IMR-90 (cell line): ENCODE data around the gene LGSN. TPM values are rescaled to one million over a fixed set of nuclear protein-coding genes. Genes with fewer than 3 reads are reported as not detected.

Source experiments
- ATAC-seq: fragments of 200-7000 bp; cut with Tn5 transposase; 2 replicates; pipeline ENCODE4 v1.9.1; 2020; ENCODE audit warnings: low read depth, mild to moderate bottlenecking, moderate library complexity
- BruUV-seq: library from RNA; stranded (reverse); fragments of 400-500 nt; replicated peaks from 2 replicates; lab custom pipeline; 2021; lab: Mats Ljungman, UMichigan
- CTCF ChIA-PET: fragments of 300-600 bp; formaldehyde crosslinking; extraction: SDS; loops from one replicate; lab custom pipeline; 2021; ENCODE audit warnings: antibody characterized with exemption; lab: Yijun Ruan, JAX
- POLR2A ChIA-PET: fragments of 300-600 bp; sonication (Branson Sonifier 250); formaldehyde crosslinking; loops from one replicate; lab custom pipeline; 2022; ENCODE audit warnings: antibody characterized with exemption; ENCODE audit not compliant: unreplicated experiment; lab: Charles Lee
- DNase-seq: peaks from one replicate; pipeline ENCODE4 v3.0.0; 2013
- H2AFZ ChIP-seq: replicated peaks from 2 replicates; pipeline ENCODE3; 2013; ENCODE audit warnings: low read length, mild to moderate bottlenecking; ENCODE audit not compliant: poor library complexity
- H2AK5ac ChIP-seq: 2 replicates; pipeline ENCODE4 v1.6.1; 2013; ENCODE audit warnings: low read depth, low read length, inconsistent platforms
- H2AK9ac ChIP-seq: replicated peaks from 2 replicates; pipeline ENCODE3; 2013; ENCODE audit warnings: mild to moderate bottlenecking, low read depth, low read length, moderate library complexity; ENCODE audit not compliant: poor library complexity
- H2BK120ac ChIP-seq: 2 replicates; pipeline ENCODE4 v1.6.1; 2013; ENCODE audit warnings: low read depth, low read length, inconsistent platforms
- H2BK15ac ChIP-seq: 3 replicates; pipeline ENCODE4 v1.6.1; 2013; ENCODE audit warnings: low read depth, low read length, inconsistent platforms
- H2BK20ac ChIP-seq: 2 replicates; pipeline ENCODE4 v1.6.1; 2013; ENCODE audit warnings: low read depth, mild to moderate bottlenecking, inconsistent platforms, low read length, moderate library complexity
- H2BK5ac ChIP-seq: 2 replicates; pipeline ENCODE4 v1.6.1; 2013; ENCODE audit warnings: mild to moderate bottlenecking, low read depth, low read length, inconsistent platforms; ENCODE audit not compliant: poor library complexity, severe bottlenecking
- H3K14ac ChIP-seq: replicated peaks from 2 replicates; pipeline ENCODE4 v1.6.1; 2013; ENCODE audit warnings: low read depth, low read length, inconsistent platforms
- H3K18ac ChIP-seq: 2 replicates; pipeline ENCODE4 v1.6.1; 2013; ENCODE audit warnings: low read depth, low read length, control low read depth
- H3K23ac ChIP-seq: 2 replicates; pipeline ENCODE4 v1.6.1; 2013; ENCODE audit warnings: low read depth, low read length, inconsistent platforms
- H3K27ac ChIP-seq: 2 replicates; pipeline ENCODE4 v1.5.1; 2013; ENCODE audit warnings: mild to moderate bottlenecking, control low read depth, low read length; ENCODE audit not compliant: insufficient read depth
- H3K27me3 ChIP-seq: 2 replicates; pipeline ENCODE4 v1.6.1; 2013; ENCODE audit warnings: low read length; ENCODE audit not compliant: control insufficient read depth, insufficient read depth
- H3K36me3 ChIP-seq: 2 replicates; pipeline ENCODE4 v1.6.1; 2013; ENCODE audit warnings: low read length, mixed read lengths; ENCODE audit not compliant: control insufficient read depth, insufficient read depth
- H3K4ac ChIP-seq: 2 replicates; pipeline ENCODE4 v1.6.1; 2013; ENCODE audit warnings: low read depth, low read length, inconsistent platforms
- H3K4me1 ChIP-seq: 2 replicates; pipeline ENCODE4 v1.6.1; 2013; ENCODE audit warnings: low read length, mixed read lengths; ENCODE audit not compliant: control insufficient read depth, insufficient read depth
- H3K4me2 ChIP-seq: 2 replicates; pipeline ENCODE4 v1.6.1; 2013; ENCODE audit warnings: low read depth, mild to moderate bottlenecking, control low read depth, low read length, moderate library complexity
- H3K4me3 ChIP-seq: 2 replicates; pipeline ENCODE4 v1.5.1; 2013; ENCODE audit warnings: low read depth, mild to moderate bottlenecking, control low read depth, low read length, moderate library complexity; ENCODE audit not compliant: insufficient read depth
- H3K56ac ChIP-seq: 2 replicates; pipeline ENCODE4 v1.6.1; 2013; ENCODE audit warnings: low read length, inconsistent platforms; ENCODE audit not compliant: insufficient read depth; ENCODE audit errors: extremely low read depth
- H3K79me1 ChIP-seq, 2 experiments: 2 replicates each; pipeline ENCODE4 v1.6.1; 2013; ENCODE audit warnings: low read length in 2 of 2, inconsistent platforms in 1 of 2, low read depth in 1 of 2
- H3K9ac ChIP-seq: 2 replicates; pipeline ENCODE4 v1.6.1; 2013; ENCODE audit warnings: low read depth, low read length, control low read depth
- H3K9me1 ChIP-seq: 2 replicates; pipeline ENCODE4 v1.6.1; 2013; ENCODE audit warnings: low read length, inconsistent platforms; ENCODE audit not compliant: insufficient read depth
- H3K9me3 ChIP-seq: 2 replicates; pipeline ENCODE4 v1.6.1; 2013; ENCODE audit warnings: low read length; ENCODE audit not compliant: control insufficient read depth, insufficient read depth
- H4K20me1 ChIP-seq: 2 replicates; pipeline ENCODE4 v1.6.1; 2013; ENCODE audit warnings: low read length, inconsistent platforms; ENCODE audit not compliant: insufficient read depth
- H4K5ac ChIP-seq: 2 replicates; pipeline ENCODE4 v1.6.1; 2013; ENCODE audit warnings: mild to moderate bottlenecking, low read depth, low read length, control low read depth
- H4K8ac ChIP-seq, 2 experiments: 2 replicates each; pipeline ENCODE4 v1.6.1; 2013; ENCODE audit warnings: low read depth in 2 of 2, low read length in 2 of 2, control low read depth in 1 of 2, inconsistent platforms in 1 of 2
- H4K91ac ChIP-seq: 2 replicates; pipeline ENCODE4 v1.6.1; 2013; ENCODE audit warnings: low read depth, low read length, inconsistent platforms; ENCODE audit not compliant: insufficient read depth
- CHD1 ChIP-seq: IDR thresholded peaks from 2 replicates; pipeline ENCODE4 v1.6.1; 2012; ENCODE audit warnings: low read depth, low read length, improper control_type of control experiment
- ELK1 ChIP-seq: fragments of 150-350 bp; IDR thresholded peaks from 2 replicates; pipeline ENCODE4 v1.6.1; 2016; ENCODE audit warnings: low read depth, mild to moderate bottlenecking, low read length, moderate library complexity, borderline replicate concordance
- FOS ChIP-seq: fragments of 150-350 bp; IDR thresholded peaks from 2 replicates; pipeline ENCODE4 v1.6.1; 2016; ENCODE audit warnings: low read depth, low read length
- MAFK ChIP-seq: IDR thresholded peaks from 2 replicates; pipeline ENCODE4 v1.6.1; 2012; ENCODE audit warnings: low read depth, low read length, improper control_type of control experiment
- MAZ ChIP-seq: IDR thresholded peaks from 2 replicates; pipeline ENCODE4 v1.6.1; 2012; ENCODE audit warnings: low read depth, mild to moderate bottlenecking, low read length, improper control_type of control experiment, moderate library complexity, borderline replicate concordance
- MXI1 ChIP-seq: IDR thresholded peaks from 2 replicates; pipeline ENCODE4 v1.6.1; 2012; ENCODE audit warnings: low read depth, mild to moderate bottlenecking, low read length, moderate library complexity, borderline replicate concordance
- NFE2L2 ChIP-seq: fragments of 150-350 bp; IDR thresholded peaks from 2 replicates; pipeline ENCODE4 v1.6.1; 2016; ENCODE audit warnings: low read depth, mild to moderate bottlenecking, low read length
- POLR2A ChIP-seq: IDR thresholded peaks from 2 replicates; pipeline ENCODE4 v1.6.1; 2012; ENCODE audit warnings: mild to moderate bottlenecking, low read depth, low read length
- RAD21 ChIP-seq: IDR thresholded peaks from 2 replicates; pipeline ENCODE4 v1.6.1; 2012; ENCODE audit warnings: low read length, improper control_type of control experiment
- RCOR1 ChIP-seq: IDR thresholded peaks from 2 replicates; pipeline ENCODE4 v1.6.1; 2012; ENCODE audit warnings: mild to moderate bottlenecking, low read length, improper control_type of control experiment; ENCODE audit not compliant: insufficient replicate concordance
- RFX5 ChIP-seq: IDR thresholded peaks from 2 replicates; pipeline ENCODE4 v1.8.0; 2012; ENCODE audit warnings: low read depth, mild to moderate bottlenecking, low read length, moderate library complexity
- SMC3 ChIP-seq: fragments of 150-350 bp; IDR thresholded peaks from 2 replicates; pipeline ENCODE4 v1.6.1; 2016; ENCODE audit warnings: low read depth, mild to moderate bottlenecking, antibody characterized with exemption, low read length, moderate library complexity
- WGBS, 2 experiments: methylation state at CpG; one replicate each; pipeline versions ENCODE4 v1.1.5 to v1.1.7; 2013; ENCODE audit warnings: missing lambda C conversion rate in 2 of 2; ENCODE audit not compliant: insufficient read length in 1 of 2; ENCODE audit errors: extremely low coverage in 2 of 2; 5-methylcytosine and 5-hydroxymethylcytosine counted together
- dilution Hi-C: fragments of 300-500 bp; cut with HindIII; formaldehyde crosslinking; loops from one replicate; pipeline ENCODE4 v1.14.3; 2018; ENCODE audit warnings: low sequenced_read_pairs; ENCODE audit not compliant: unreplicated experiment
- in situ Hi-C: fragments of 300-500 bp; cut with MboI; formaldehyde crosslinking; loops from 3 replicates; pipeline ENCODE4 v1.14.3; 2019; ENCODE audit warnings: low sequenced_read_pairs, inconsistent platforms, mixed read lengths
- intact Hi-C: fragments of 100-400 bp; cut with micrococcal nuclease; formaldehyde crosslinking; loops from 2 replicates; pipeline ENCODE4 v1.10.0; 2022
- polyA plus RNA-seq, 3 experiments: library from polyadenylated mRNA; depleted of rRNA; stranded (reverse); fragments of >200 nt; gene quantifications; 2 replicates each; pipeline ENCODE4 v1.2.3, GENCODE V29; 2012; ENCODE audit warnings: low replicate concordance in 1 of 3
- total RNA-seq: library from RNA; depleted of rRNA; stranded (reverse); fragments of >200 nt; gene quantifications from 2 replicates; pipeline ENCODE4 v1.2.3, GENCODE V29; 2012
- TF ChIP-seq, protein P1 (sequence below): fragments of 150-350 bp; IDR thresholded peaks from 2 replicates; pipeline ENCODE4 v1.6.1; 2017; ENCODE audit warnings: mild to moderate bottlenecking, antibody characterized with exemption, low read length, low read depth
- TF ChIP-seq, protein P2 (sequence below): conservative IDR thresholded peaks from 2 replicates; pipeline ENCODE4 v1.5.1; 2012; ENCODE audit warnings: mild to moderate bottlenecking, low read depth, low read length, improper control_type of control experiment

Gene LGSN
- total and polyA plus RNA-seq, 2 of the 4 experiments (the other 2 are of a cell fraction): not detected

DNA sequence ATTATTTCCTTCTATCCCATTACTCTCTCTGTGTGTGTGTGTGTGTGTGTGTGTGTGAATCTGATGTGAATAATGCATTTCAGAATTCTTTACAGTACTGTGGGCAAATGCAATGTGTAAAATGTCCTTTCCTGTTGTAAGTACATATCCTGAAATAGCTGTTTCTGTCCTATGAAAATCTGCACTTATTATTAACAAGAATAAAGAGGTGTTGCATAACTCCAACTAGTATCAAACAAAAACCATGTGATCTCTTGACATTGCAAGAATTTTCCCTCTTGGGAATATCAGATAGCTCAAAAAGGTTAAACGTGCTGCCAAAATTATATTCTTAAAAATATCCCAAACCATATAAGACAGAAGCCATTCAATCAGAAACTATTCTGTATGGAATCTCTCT lies 52.0 kb downstream of the LGSN start:
- Histone ChIP-seq H3K36me3 (no peaks in the 10 kb centered on the region), H2BK120ac (no peak overlapping the region), H4K20me1 (no peaks in the 10 kb centered on the region), H3K9me1 (no peaks in the 10 kb centered on the region), H3K56ac (no peak overlapping the region), H3K14ac (no peak overlapping the region), H3K9ac (no peak overlapping the region), H2AFZ (no peak overlapping the region), H3K4me1 (no peaks in the 10 kb centered on the region), H3K4ac (no peak overlapping the region), H3K4me3 (no peak overlapping the region), H3K79me1 (no peaks in the 10 kb centered on the region), H3K9me3 (no peaks in the 10 kb centered on the region), H2BK5ac (no peak overlapping the region), H4K5ac (no peak overlapping the region), H3K23ac (no peak overlapping the region), H3K4me2 (no peak overlapping the region), H2BK15ac (no peak overlapping the region), H2AK9ac (no peak overlapping the region), H2BK20ac (no peak overlapping the region), H4K91ac (no peak overlapping the region), H3K27ac (no peak overlapping the region), H3K27me3 (no peaks in the 10 kb centered on the region), H3K18ac (no peak overlapping the region), H2AK5ac (no peak overlapping the region), H4K8ac (no peak overlapping the region)
- ATAC-seq (no peak), DNase-seq (no peak)
- in situ Hi-C loops (no loop called here), dilution Hi-C loops (no loop called here), intact Hi-C loops (no loop called here)
- CTCF ChIA-PET: no interaction called here
- POLR2A ChIA-PET: no interaction called here
- no CpG with 5 or more reads among the region's 1 CpG for WGBS, 2 experiments
- BruUV-seq: no TSS peak
- TF ChIP-seq NFE2L2 (no peak), RCOR1 (no peak), POLR2A (no peak), RFX5 (no peak), MXI1 (no peak), FOS (no peak), RAD21 (no peak), MAZ (no peak), MAFK (no peak), SMC3 (no peak), ELK1 (no peak), CHD1 (no peak)
- TF ChIP-seq, protein P1, sequence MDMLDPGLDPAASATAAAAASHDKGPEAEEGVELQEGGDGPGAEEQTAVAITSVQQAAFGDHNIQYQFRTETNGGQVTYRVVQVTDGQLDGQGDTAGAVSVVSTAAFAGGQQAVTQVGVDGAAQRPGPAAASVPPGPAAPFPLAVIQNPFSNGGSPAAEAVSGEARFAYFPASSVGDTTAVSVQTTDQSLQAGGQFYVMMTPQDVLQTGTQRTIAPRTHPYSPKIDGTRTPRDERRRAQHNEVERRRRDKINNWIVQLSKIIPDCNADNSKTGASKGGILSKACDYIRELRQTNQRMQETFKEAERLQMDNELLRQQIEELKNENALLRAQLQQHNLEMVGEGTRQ: no peak
- TF ChIP-seq, protein P2, sequence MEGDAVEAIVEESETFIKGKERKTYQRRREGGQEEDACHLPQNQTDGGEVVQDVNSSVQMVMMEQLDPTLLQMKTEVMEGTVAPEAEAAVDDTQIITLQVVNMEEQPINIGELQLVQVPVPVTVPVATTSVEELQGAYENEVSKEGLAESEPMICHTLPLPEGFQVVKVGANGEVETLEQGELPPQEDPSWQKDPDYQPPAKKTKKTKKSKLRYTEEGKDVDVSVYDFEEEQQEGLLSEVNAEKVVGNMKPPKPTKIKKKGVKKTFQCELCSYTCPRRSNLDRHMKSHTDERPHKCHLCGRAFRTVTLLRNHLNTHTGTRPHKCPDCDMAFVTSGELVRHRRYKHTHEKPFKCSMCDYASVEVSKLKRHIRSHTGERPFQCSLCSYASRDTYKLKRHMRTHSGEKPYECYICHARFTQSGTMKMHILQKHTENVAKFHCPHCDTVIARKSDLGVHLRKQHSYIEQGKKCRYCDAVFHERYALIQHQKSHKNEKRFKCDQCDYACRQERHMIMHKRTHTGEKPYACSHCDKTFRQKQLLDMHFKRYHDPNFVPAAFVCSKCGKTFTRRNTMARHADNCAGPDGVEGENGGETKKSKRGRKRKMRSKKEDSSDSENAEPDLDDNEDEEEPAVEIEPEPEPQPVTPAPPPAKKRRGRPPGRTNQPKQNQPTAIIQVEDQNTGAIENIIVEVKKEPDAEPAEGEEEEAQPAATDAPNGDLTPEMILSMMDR: no peak
